ENCODE measurements around the gene RAB7B. TPM values are rescaled to one million over a fixed set of nuclear protein-coding genes. Genes with fewer than 3 reads are reported as not detected.

Gene RAB7B
- total RNA-seq, 2 donors from 2014 or later, result not detected

DNA sequence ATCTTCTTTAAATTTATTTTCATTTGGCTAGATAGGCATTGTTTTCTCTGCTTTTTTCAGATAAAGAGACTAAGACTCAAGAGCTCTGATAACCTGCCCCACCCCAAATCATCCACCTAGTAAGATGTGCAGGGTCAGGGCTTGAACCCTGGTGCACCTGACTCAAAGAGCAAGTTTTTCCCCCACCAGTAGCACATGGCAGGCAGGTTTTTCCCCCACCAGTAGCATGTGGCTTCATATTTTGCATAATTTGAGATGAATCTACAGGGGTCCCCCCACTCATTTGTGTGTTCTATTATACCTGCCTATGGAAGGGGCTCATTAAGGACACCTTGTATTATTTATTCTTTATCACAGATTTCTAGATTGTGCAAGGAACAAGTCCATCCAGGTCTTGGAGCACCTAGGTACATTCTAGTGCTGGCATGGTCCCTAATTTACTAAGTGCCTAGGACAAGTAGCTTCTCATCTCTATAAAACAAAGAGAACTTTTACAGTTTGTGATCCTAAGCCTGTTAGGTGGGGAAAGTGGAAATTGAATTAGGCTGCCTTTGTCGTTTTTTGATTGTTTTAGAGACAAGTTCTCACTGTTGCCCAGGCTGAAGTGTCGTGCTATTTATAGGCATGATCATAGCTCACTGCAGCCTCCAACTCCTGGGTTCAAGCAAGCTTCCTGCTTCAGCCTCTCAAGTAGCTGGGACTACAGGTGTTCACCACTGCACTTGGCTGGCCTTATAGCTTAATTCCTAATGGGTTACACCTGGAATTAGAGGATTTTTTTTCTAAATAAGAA is 33.7 kb upstream of the RAB7B start:
- Mint-ChIP-seq H3K36me3 (no peaks in the 10 kb centered on the region), H3K27me3 (peaks cover 28 to 29% of the 10 kb centered on the region in 2 donors), H3K9me3 (no peaks in the 10 kb centered on the region), H3K4me3 (no peak overlapping the region), H3K27ac (no peak overlapping the region), H3K4me1 (ENCODE audit: low read depth in 2 of 2) (peaks cover 6% of the 10 kb centered on the region in 2 donors)
- ATAC-seq (no peak), DNase-seq (ENCODE audit: low spot score) (no peak)

DNA sequence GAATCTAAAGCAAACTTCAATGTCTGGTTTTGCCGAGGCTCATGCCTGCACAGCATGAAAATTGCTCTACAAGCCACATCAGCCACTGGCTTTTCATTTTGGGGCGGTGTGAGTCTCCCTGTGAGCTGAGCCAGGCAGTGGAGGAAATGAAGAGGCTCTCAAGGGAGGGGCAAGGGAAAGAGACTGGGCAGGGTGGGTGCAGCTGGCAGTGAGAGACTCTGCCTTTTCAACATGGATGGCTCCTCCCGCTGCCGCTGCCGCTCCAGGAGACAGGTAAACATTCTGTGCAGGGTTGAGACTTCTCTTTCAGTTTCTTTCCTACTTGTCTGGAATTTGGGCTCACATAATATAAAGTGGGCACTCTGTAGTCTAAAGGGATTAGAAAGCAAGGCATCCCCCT is 31.8 kb upstream of the RAB7B start:
- no peak for ATAC-seq
- no peaks in the 10 kb centered on the region for H3K9me3 Mint-ChIP-seq
- H3K4me1 Mint-ChIP-seq (ENCODE audit: low read depth in 2 of 2), result peaks cover 6% of the 10 kb centered on the region in 2 donors
- H3K4me3 Mint-ChIP-seq, result no peak overlapping the region
- no peak for DNase-seq (ENCODE audit: low spot score)
- H3K27me3 Mint-ChIP-seq, result peaks cover 24 to 29% of the 10 kb centered on the region in 2 donors
- no peak overlapping the region for H3K27ac Mint-ChIP-seq
- H3K36me3 Mint-ChIP-seq, result no peaks in the 10 kb centered on the region

DNA sequence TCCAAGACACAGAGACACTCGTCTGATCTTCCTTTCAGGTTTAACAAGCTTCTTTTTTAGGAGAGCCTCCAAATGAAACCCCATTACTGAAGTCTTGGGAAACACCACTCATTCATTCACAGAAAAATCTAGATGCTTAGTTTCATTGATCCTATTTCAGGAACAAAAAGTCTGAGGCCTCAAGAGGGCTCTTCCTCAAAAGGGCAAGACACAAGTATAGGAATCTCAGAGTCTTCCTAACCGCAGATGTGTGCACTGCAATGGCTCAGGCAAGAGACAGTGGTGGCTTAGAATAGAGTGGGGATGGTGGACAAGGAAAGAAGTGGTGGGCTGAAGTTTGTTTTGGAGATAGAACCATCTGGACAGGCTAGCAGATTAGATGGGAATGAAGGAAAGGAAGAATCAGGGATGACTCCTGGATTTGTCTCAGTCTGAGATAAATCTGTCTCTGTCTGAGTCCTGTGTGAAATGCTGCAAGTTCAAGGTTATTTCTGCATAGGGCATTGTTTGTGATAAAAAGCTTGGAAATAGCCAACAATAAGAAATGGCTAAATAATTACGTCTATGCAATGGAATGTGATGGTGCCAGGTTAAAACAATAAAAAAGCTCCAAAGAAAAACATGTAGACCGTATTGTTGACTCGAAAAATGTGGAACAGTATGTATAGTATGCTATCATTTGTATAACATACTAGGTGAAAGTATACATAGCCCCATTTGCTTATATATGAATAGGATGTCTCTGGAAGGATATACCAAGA is 29.4 kb upstream of the RAB7B start:
- DNase-seq (ENCODE audit: low spot score), result no peak
- no peak overlapping the region for H3K4me3 Mint-ChIP-seq
- ATAC-seq, result no peak
- no peaks in the 10 kb centered on the region for H3K4me1 Mint-ChIP-seq (ENCODE audit: low read depth in 2 of 2)
- no peaks in the 10 kb centered on the region for H3K36me3 Mint-ChIP-seq
- H3K27me3 Mint-ChIP-seq, result peaks cover 23 to 43% of the 10 kb centered on the region in 2 donors
- H3K9me3 Mint-ChIP-seq, result no peaks in the 10 kb centered on the region
- H3K27ac Mint-ChIP-seq, result no peak overlapping the region

DNA sequence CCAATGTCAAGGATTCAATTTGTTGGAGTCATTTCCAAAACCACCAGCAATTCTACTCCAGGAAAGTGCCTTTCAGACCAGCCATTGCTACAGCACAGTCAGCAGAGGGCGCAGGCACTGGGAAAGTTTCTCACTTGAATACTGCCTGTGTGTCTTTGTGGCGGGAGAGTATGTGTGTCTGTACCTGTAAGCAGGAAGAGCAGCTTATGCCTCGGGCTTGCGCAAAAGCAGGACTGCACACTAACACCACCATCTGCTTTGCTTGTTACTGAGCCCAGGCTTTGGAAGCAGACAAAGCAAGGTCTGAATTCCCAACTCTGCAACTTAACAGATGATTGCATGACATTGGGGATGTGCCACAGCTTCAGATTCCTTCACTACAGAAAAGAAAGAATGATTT is 27.5 kb upstream of the RAB7B start:
- DNase-seq (ENCODE audit: low spot score) (peak; percentile 73), ATAC-seq (peak; percentile 77 to 81)
- Mint-ChIP-seq H3K4me1 (ENCODE audit: low read depth in 2 of 2) (no peaks in the 10 kb centered on the region), H3K4me3 (no peak overlapping the region), H3K9me3 (no peaks in the 10 kb centered on the region), H3K36me3 (no peaks in the 10 kb centered on the region), H3K27ac (no peak overlapping the region), H3K27me3 (peaks cover 23 to 52% of the 10 kb centered on the region in 2 donors)

DNA sequence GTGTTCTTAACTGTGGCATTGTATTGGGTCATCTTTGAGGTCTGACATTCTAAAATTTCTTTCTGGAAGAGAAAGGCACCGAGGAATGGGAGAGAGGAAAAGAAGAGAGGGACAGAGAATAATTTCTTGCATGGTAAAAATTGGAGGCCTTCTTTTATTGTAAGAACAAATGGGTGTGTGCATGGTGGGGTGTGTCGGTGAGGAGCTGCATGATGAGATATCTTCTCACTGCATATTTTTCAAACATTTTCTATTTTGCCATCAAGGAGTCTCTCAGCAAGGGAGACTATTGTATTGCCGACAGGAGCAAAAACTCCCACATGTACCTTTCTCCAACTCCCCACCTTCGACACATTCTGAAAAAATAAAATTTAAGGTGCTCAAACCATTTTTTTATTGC is 27.0 kb upstream of the RAB7B start:
- DNase-seq (ENCODE audit: low spot score) (no peak), ATAC-seq (no peak)
- Mint-ChIP-seq H3K4me3 (no peak overlapping the region), H3K4me1 (ENCODE audit: low read depth in 2 of 2) (no peaks in the 10 kb centered on the region), H3K27me3 (peaks cover 22 to 52% of the 10 kb centered on the region in 2 donors), H3K36me3 (no peaks in the 10 kb centered on the region), H3K27ac (no peak overlapping the region), H3K9me3 (no peaks in the 10 kb centered on the region)

DNA sequence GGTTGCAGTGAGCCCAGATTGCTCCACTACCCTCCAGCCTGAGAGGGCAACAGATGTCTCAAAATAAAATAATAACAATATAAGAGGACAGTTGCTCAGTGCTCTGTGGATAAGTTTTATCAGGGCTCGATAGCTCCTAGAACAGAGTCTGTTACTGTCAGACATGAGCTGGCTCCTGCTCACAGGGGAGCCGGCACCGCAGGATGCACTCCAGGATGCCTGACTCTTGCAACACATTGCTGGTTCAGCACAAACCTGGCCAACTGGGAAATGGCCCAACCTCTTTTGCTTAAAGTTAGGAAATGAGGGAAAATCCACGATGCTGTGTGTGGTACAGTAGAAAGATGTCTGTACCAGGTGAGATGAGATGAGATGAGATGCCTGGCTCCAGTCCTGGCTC is 26.3 kb upstream of the RAB7B start:
- H3K27me3 Mint-ChIP-seq, result peaks cover 17 to 52% of the 10 kb centered on the region in 2 donors
- no peaks in the 10 kb centered on the region for H3K4me1 Mint-ChIP-seq (ENCODE audit: low read depth in 2 of 2)
- no peaks in the 10 kb centered on the region for H3K36me3 Mint-ChIP-seq
- ATAC-seq (no peak), DNase-seq (ENCODE audit: low spot score) (no peak)
- H3K4me3 Mint-ChIP-seq, result no peak overlapping the region
- no peak overlapping the region for H3K27ac Mint-ChIP-seq
- no peaks in the 10 kb centered on the region for H3K9me3 Mint-ChIP-seq

DNA sequence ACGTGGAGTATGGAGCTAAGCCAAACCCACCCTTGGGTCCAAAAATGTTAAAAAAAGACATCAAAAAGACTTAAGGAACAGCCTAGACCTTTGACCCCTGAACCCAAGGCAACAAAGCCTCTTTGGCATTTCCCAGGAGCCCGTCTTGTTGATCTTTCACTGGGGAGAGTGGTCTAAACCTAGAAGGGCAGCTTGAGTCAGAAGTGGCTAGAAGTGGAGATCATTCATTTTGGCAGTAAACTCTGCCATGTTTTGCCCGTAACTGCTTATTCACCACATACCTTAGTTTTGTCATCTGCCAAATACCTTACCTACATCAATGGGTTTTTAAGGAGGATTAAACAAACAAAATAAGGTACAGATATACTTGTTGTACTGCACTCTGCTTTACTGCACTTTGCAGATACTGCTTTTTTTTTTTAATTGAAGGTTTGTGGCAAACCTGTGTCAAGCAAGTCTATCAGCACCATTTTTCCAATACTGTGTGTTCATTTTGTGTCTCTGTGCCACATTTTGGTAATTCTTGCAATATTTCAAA is 22.2 kb upstream of the RAB7B start:
- H3K36me3 Mint-ChIP-seq, result no peaks in the 10 kb centered on the region
- DNase-seq (ENCODE audit: low spot score) (no peak), ATAC-seq (no peak)
- H3K4me1 Mint-ChIP-seq (ENCODE audit: low read depth in 2 of 2), result no peaks in the 10 kb centered on the region
- no peaks in the 10 kb centered on the region for H3K9me3 Mint-ChIP-seq
- no peak overlapping the region for H3K4me3 Mint-ChIP-seq
- H3K27me3 Mint-ChIP-seq, result peaks cover 20 to 39% of the 10 kb centered on the region in 2 donors
- no peak overlapping the region for H3K27ac Mint-ChIP-seq

DNA sequence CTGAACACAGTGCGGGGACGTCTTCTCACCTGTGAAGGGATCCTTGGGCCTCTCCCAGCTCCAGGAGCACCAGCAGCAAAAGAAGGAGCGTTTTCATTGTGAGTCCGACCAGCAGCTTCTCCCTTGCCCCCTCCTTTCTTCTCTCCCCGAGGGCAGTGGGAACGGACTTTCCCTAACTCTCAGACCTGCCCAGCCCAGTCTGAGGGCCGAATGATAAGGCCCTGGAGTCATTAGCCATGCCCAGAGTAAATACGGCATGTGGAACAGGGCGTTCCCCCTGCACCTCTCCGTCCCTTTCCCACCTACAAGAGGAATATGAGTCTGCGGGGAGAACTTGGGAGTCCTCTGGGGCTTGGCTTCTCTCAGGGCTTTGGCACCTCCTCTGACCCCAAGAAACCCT is 20.5 kb upstream of the RAB7B start, which contains the start of gene CTSE:
TSS of gene CTSE (minus strand) at position 201 of the 400 bp plus-strand sequence. CDS start at position 97, 104 bp downstream.
- ATAC-seq (no peak), DNase-seq (ENCODE audit: low spot score) (no peak)
- Mint-ChIP-seq H3K27me3 (peaks cover 18 to 27% of the 10 kb centered on the region in 2 donors), H3K4me3 (no peak within 1 kb of the TSS), H3K36me3 (no peaks in the 10 kb centered on the region), H3K27ac (no peak within 1 kb of the TSS), H3K4me1 (ENCODE audit: low read depth in 2 of 2) (no peaks in the 10 kb centered on the region), H3K9me3 (no peaks in the 10 kb centered on the region)

DNA sequence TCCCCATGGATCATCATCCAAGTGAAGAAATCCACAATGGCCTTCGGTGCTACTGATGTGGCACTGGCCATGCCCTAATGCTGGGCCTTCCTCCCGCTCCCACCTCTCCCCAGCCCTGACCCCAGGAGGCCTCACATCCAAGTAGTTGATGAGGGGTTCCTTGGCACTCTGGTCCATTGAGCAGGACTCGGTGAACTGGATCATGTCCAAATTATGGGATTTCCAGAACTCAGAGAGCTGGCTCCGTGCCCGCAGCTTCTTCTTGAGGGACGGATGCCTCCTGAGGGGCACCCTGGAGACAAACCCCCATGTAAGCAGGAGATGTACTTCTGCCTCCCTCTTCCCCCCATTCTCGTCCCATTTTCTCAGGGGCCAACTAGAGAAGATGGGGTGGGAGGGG is 19.6 kb upstream of the RAB7B start:
- DNase-seq (ENCODE audit: low spot score) (no peak), ATAC-seq (no peak)
- H3K27me3 Mint-ChIP-seq, result peaks cover 17 to 22% of the 10 kb centered on the region in 2 donors
- no peak overlapping the region for H3K4me3 Mint-ChIP-seq
- H3K9me3 Mint-ChIP-seq, result no peaks in the 10 kb centered on the region
- no peaks in the 10 kb centered on the region for H3K4me1 Mint-ChIP-seq (ENCODE audit: low read depth in 2 of 2)
- H3K27ac Mint-ChIP-seq, result no peak overlapping the region
- H3K36me3 Mint-ChIP-seq, result no peaks in the 10 kb centered on the region

DNA sequence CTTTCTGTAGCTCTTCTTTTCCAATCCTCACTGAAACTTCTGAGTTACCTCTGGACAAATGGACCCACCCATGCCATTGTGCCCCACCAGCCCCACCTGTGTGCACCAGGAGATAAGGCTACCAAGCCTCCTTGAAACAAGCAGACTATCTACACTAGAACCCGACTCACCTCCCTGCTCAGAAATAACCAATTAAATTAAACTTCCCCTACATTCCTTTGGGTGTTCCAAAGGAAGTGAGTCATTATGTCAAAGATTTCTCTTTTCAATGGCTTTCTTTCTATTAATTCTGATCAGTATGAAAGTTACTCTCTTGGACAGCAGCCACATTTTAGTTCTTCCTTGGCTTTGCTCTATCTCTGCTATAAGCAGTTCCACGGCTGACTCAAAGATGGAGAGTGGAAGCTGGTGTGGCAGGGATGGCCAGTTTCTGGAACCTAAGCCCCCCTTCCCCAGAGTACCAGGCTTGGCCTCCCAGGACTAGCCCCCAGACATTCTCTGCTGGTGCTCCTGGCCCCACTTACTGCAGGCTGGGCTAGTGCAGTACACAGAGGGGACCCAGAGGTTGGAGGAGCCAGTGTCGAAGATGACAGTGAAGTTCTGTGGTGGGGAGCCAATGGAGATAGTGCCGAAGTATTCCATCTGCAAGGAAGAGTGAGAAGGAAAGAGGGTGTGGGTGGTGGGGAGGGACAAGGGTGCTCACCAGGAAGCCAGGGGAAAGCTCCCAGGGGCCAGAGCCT is 18.6 kb upstream of the RAB7B start:
- ATAC-seq (no peak), DNase-seq (ENCODE audit: low spot score) (no peak)
- Mint-ChIP-seq H3K4me3 (no peak overlapping the region), H3K9me3 (no peaks in the 10 kb centered on the region), H3K27me3 (peaks cover 14% of the 10 kb centered on the region in 2 donors), H3K36me3 (no peaks in the 10 kb centered on the region), H3K27ac (no peak overlapping the region), H3K4me1 (ENCODE audit: low read depth in 2 of 2) (no peaks in the 10 kb centered on the region)

DNA sequence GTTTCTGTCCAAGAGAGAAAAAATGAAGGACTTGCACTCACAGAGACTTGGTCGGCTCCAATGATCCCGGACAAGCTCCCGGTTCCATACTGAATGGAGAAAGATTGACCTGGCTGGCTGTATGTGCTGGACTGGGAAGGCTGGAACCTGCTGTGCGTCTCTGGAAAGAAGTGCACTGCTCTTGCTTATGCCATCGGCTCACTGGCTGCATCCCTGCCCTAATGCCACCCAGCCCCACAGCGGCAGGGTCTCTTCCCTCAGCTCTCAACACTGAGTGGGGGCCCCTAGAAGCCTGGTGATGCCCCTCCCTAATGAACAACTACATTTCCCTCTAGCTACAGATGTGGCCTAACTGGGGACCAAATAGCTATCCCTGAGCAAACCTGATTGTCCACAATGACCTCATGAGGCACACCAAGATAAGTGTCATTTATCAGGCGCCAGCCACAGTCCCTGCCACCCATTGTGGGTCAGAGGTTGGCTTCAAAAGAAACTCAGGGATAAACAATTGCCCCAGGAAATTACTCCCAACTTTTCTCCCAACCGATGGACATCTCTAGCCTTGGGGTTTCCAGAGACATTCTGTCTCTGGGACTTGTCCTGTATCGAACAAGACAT is 17.9 kb upstream of the RAB7B start:
- H3K9me3 Mint-ChIP-seq, result no peaks in the 10 kb centered on the region
- H3K27me3 Mint-ChIP-seq, result peaks cover 13 to 14% of the 10 kb centered on the region in 2 donors
- DNase-seq (ENCODE audit: low spot score) (no peak), ATAC-seq (no peak)
- H3K4me3 Mint-ChIP-seq, result no peak overlapping the region
- no peak overlapping the region for H3K27ac Mint-ChIP-seq
- H3K36me3 Mint-ChIP-seq, result no peaks in the 10 kb centered on the region
- H3K4me1 Mint-ChIP-seq (ENCODE audit: low read depth in 2 of 2), result no peaks in the 10 kb centered on the region

DNA sequence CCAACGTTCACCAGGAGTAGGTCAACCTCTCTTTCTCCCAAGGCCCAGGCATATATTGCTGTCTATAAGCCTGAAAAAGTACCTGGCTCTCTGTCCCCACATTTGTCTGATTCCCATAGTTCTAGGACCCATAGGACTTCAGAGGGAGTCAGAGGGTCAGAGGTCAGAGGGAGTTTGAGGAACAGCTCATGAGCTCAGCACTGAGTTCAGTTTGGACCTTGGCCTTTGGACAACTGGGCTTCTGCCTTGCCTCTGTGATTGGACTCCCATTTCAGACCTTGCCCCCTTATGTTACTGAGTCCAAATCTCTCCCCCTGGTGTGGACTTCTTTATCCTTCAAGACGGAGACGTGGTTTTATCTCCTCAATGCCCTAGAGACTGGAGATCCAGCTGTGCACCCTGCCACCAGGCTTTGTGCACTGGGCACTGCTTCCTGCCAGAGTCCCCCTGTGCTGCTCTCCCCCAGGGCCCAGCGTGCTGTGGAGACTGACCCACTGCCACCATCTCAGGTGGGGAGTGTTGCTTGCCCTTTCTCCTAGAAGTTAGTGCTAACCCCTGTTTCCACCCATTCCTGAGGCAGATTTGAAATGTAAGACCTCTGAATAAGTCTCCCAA is 17.3 kb upstream of the RAB7B start:
- ATAC-seq (no peak), DNase-seq (ENCODE audit: low spot score) (no peak)
- H3K9me3 Mint-ChIP-seq, result no peaks in the 10 kb centered on the region
- H3K4me1 Mint-ChIP-seq (ENCODE audit: low read depth in 2 of 2), result no peaks in the 10 kb centered on the region
- H3K36me3 Mint-ChIP-seq, result no peaks in the 10 kb centered on the region
- H3K27ac Mint-ChIP-seq, result no peak overlapping the region
- H3K27me3 Mint-ChIP-seq, result peaks cover 13 to 14% of the 10 kb centered on the region in 2 donors
- H3K4me3 Mint-ChIP-seq, result no peak overlapping the region

DNA sequence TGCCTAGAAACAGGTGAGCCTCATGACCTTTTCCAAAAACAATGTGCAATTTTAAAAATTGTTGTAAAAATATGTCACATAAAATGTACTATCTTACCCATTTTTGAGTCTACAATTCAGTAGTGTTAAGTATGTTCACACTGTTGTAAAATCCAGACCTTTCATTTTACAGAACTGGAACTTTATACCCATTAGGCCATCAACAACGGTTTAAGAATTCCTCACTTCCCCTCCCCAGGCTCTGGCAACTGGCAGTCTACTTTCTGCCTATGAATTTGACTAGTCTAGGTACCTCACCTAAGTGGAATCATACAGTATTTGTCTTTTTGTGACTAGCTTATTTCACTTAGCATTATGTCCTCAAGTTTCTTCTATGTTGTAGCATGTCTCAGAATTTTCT is 11.9 kb upstream of the RAB7B start:
- DNase-seq (ENCODE audit: low spot score), result no peak
- peaks cover 4 to 6% of the 10 kb centered on the region in 2 donors for H3K27me3 Mint-ChIP-seq
- no peak overlapping the region for H3K4me3 Mint-ChIP-seq
- peaks cover 7 to 20% of the 10 kb centered on the region in 2 donors for H3K4me1 Mint-ChIP-seq (ENCODE audit: low read depth in 2 of 2)
- H3K9me3 Mint-ChIP-seq, result no peaks in the 10 kb centered on the region
- no peak for ATAC-seq
- H3K36me3 Mint-ChIP-seq, result no peaks in the 10 kb centered on the region
- no peak overlapping the region for H3K27ac Mint-ChIP-seq
